ENCODE results near the gene DPP6.

DNA sequence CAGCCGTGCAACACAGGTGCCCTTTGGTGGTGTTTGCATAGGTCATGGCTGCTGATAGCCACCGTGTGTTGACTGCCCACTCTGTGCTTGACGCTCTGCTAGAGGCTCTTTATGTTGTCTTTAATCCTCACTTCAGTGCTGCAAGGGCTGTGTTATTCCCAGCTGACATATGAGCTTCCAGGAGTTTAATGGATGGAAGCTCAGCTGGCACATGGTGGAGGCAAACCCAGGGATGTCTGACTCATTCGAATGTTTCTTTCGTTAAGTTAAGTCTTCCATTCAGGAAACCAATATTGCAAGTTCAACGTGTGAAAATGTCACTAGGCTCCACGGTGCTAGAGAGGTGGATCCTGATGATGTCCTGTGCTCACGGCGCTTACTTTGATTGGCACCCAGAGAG is 378.4 kb downstream of the DPP6 start:
- TF ChIP-seq, protein P1, sequence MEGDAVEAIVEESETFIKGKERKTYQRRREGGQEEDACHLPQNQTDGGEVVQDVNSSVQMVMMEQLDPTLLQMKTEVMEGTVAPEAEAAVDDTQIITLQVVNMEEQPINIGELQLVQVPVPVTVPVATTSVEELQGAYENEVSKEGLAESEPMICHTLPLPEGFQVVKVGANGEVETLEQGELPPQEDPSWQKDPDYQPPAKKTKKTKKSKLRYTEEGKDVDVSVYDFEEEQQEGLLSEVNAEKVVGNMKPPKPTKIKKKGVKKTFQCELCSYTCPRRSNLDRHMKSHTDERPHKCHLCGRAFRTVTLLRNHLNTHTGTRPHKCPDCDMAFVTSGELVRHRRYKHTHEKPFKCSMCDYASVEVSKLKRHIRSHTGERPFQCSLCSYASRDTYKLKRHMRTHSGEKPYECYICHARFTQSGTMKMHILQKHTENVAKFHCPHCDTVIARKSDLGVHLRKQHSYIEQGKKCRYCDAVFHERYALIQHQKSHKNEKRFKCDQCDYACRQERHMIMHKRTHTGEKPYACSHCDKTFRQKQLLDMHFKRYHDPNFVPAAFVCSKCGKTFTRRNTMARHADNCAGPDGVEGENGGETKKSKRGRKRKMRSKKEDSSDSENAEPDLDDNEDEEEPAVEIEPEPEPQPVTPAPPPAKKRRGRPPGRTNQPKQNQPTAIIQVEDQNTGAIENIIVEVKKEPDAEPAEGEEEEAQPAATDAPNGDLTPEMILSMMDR (conservative IDR thresholded peaks at IDR 0.05; ENCODE audit: low read depth, low read length): no peak
- no peak for TF ChIP-seq EZH2 (IDR thresholded peaks at IDR 0.05; ENCODE audit: borderline replicate concordance, low read depth, low read length, poor library complexity, severe bottlenecking)

Measured in A673 (cell line).